HG03064 (cell line): Measurements from ENCODE around the gene HOXA3.

ENCODE experiments used
- ATAC-seq: cut with Tn5 transposase; IDR thresholded peaks from one replicate; pipeline ENCODE4 v1.9.1; 2021; ENCODE audit warnings: low read depth; ENCODE audit not compliant: unreplicated experiment

HOXA3 gene

GRCh38 chr7:27189997-27190748 is 37.8 kb upstream of the HOXA3 start:
- no peak for ATAC-seq

GRCh38 chr7:27189295-27189996 is 37.1 kb upstream of the HOXA3 start:
- ATAC-seq = no peak

GRCh38 chr7:27188386-27189294 is 36.3 kb upstream of the HOXA3 start:
- no peak for ATAC-seq

- no peak for ATAC-seq
Observed at GRCh38 chr7:27187475-27188385, 35.3 kb upstream of the HOXA3 start.

GRCh38 chr7:27186668-27187474 is 34.5 kb upstream of the HOXA3 start:
- ATAC-seq = no peak

- ATAC-seq = no peak
Observed at GRCh38 chr7:27185854-27186667, 33.7 kb upstream of the HOXA3 start.

- no peak for ATAC-seq
Observed at GRCh38 chr7:27185013-27185853, 32.9 kb upstream of the HOXA3 start, which contains the start of gene HOXA11. Gene HOXA11 (minus strand): TSS chr7:27185232. CDS start chr7:27185144, 88 bp downstream.

GRCh38 chr7:27184337-27185012 is 32.1 kb upstream of the HOXA3 start:
- no peak for ATAC-seq

- ATAC-seq = no peak
Observed at GRCh38 chr7:27183682-27184336, 31.4 kb upstream of the HOXA3 start.

- no peak for ATAC-seq
Observed at GRCh38 chr7:27182861-27183681, 30.7 kb upstream of the HOXA3 start.

GRCh38 chr7:27182285-27182841 is 30.0 kb upstream of the HOXA3 start:
- no peak for ATAC-seq

- no peak for ATAC-seq
Observed at GRCh38 chr7:27181795-27182275, 29.5 kb upstream of the HOXA3 start.

- no peak for ATAC-seq
Observed at GRCh38 chr7:27180431-27181420, 28.3 kb upstream of the HOXA3 start.
